Loucy (cell line): Measurements from ENCODE around the gene TRIM25.

ENCODE experiments used
- EZH2phosphoT487 ChIP-seq: fragments of 200-600 bp; IDR thresholded peaks from 2 replicates; pipeline ENCODE4 v1.6.1; 2018; ENCODE audit warnings: antibody characterized with exemption, mild to moderate bottlenecking, moderate library complexity, borderline replicate concordance
- TF ChIP-seq, protein P1 (sequence below): fragments of 200-600 bp; sonication (generic); conservative IDR thresholded peaks from 2 replicates; pipeline ENCODE4 v1.5.1; 2014; ENCODE audit warnings: mild to moderate bottlenecking, antibody characterized with exemption, low read length

DNA sequence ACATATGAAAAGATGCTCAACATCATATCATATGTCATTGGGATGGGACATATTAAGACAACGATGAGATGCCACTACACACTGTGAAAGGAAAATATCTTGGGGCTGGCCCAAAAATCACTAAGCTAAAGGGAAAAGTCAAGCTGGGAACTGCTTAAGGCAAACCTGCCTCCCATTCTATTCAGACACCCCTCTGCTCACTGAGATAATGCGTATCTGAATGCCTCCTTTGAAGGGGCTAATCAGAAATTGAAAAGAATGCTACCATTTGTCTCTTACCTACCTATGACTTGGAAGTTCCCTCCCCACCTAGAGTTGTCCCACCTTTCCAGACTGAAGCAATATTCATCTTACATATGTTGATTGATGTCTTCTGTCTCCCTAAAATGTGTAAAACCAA is 11.2 kb upstream of the TRIM25 start:
- TF ChIP-seq, protein P1, sequence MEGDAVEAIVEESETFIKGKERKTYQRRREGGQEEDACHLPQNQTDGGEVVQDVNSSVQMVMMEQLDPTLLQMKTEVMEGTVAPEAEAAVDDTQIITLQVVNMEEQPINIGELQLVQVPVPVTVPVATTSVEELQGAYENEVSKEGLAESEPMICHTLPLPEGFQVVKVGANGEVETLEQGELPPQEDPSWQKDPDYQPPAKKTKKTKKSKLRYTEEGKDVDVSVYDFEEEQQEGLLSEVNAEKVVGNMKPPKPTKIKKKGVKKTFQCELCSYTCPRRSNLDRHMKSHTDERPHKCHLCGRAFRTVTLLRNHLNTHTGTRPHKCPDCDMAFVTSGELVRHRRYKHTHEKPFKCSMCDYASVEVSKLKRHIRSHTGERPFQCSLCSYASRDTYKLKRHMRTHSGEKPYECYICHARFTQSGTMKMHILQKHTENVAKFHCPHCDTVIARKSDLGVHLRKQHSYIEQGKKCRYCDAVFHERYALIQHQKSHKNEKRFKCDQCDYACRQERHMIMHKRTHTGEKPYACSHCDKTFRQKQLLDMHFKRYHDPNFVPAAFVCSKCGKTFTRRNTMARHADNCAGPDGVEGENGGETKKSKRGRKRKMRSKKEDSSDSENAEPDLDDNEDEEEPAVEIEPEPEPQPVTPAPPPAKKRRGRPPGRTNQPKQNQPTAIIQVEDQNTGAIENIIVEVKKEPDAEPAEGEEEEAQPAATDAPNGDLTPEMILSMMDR = no peak
- no peak for TF ChIP-seq EZH2phosphoT487
